ENCODE measurements around the gene ASTN2.

The ASTN2 gene

DNA sequence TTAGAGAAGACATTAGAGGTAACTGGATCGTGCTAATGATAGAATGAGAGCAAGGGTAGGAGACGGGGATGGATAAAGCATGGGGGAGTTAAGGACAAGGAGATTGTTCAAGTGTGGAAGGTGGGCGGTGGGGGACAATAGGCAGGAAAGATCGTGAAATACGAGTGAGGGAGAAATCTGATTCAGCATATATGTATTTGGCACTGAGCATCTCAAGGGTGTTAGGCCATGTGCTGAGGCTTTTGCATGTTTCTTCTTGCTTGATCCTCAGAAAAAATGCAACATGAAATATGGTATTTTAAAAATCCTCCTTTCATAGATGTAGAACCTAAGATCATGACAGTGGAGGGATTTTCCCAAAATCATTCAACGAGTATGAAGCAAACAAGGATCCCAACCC, 1020.8 kb downstream of the ASTN2 start:
- H3K9me3 ChIP-seq (replicated peaks; ENCODE audit: insufficient read depth, low read length): no peaks in the 10 kb centered on the region
- H3K4me2 ChIP-seq (ENCODE audit: low read depth, low read length): no peak overlapping the region

DNA sequence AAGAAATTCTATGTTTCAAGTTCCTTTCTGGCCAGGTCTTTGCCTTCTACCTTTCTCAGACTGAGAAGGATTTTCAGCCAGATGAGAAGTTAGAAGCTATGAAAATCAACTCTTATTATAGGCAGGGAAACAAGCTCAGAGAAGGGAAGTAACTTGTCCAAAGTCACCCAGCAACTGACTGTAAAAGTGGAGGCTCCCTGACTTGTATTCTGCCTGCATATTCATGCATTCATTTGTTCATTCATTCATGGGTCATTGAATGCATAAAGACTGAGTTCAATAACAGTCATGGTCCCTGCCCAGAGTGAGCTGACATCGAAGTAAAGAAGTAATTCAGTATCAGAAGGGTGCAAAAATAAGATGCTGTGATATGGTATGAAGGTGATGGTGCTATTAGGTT, 1021.7 kb downstream of the ASTN2 start:
- no peak overlapping the region for H3K27ac ChIP-seq (ENCODE audit: low read length)

More for the DNA sequence above, 1020.8 kb downstream of the ASTN2 start:
- H3K4me1 ChIP-seq (ENCODE audit: low read length): no peaks in the 10 kb centered on the region
- no peaks in the 10 kb centered on the region for H3K9me2 ChIP-seq (replicated peaks; ENCODE audit: insufficient read depth, low read length)
- no peaks in the 10 kb centered on the region for H3K79me2 ChIP-seq (ENCODE audit: low read length)
- no peak overlapping the region for H3K9ac ChIP-seq (ENCODE audit: low read length)
- no peak for DNase-seq
- no peak overlapping the region for H3K4me3 ChIP-seq (ENCODE audit: low read length)
- H4K20me1 ChIP-seq (ENCODE audit: insufficient read depth, low read length): no peaks in the 10 kb centered on the region
- no peaks in the 10 kb centered on the region for H3F3A ChIP-seq (ENCODE audit: insufficient read depth, low read length)
- no peaks in the 10 kb centered on the region for H3K36me3 ChIP-seq (replicated peaks; ENCODE audit: insufficient read depth, low read length)
- H3K27me3 ChIP-seq (replicated peaks; ENCODE audit: insufficient read depth, low read length): no peaks in the 10 kb centered on the region
- no peak overlapping the region for H2AFZ ChIP-seq (ENCODE audit: low read length)
- H3K27ac ChIP-seq (ENCODE audit: low read length): no peak overlapping the region
- TF ChIP-seq, protein P1, sequence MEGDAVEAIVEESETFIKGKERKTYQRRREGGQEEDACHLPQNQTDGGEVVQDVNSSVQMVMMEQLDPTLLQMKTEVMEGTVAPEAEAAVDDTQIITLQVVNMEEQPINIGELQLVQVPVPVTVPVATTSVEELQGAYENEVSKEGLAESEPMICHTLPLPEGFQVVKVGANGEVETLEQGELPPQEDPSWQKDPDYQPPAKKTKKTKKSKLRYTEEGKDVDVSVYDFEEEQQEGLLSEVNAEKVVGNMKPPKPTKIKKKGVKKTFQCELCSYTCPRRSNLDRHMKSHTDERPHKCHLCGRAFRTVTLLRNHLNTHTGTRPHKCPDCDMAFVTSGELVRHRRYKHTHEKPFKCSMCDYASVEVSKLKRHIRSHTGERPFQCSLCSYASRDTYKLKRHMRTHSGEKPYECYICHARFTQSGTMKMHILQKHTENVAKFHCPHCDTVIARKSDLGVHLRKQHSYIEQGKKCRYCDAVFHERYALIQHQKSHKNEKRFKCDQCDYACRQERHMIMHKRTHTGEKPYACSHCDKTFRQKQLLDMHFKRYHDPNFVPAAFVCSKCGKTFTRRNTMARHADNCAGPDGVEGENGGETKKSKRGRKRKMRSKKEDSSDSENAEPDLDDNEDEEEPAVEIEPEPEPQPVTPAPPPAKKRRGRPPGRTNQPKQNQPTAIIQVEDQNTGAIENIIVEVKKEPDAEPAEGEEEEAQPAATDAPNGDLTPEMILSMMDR (IDR thresholded peaks at IDR 0.05; ENCODE audit: low read length): no peak
- TF ChIP-seq EZH2 (optimal IDR thresholded peaks at IDR 0.05; ENCODE audit: low read depth, low read length) (no peak), EZH2phosphoT487 (IDR thresholded peaks at IDR 0.05; ENCODE audit: low read length) (no peak)

DNA sequence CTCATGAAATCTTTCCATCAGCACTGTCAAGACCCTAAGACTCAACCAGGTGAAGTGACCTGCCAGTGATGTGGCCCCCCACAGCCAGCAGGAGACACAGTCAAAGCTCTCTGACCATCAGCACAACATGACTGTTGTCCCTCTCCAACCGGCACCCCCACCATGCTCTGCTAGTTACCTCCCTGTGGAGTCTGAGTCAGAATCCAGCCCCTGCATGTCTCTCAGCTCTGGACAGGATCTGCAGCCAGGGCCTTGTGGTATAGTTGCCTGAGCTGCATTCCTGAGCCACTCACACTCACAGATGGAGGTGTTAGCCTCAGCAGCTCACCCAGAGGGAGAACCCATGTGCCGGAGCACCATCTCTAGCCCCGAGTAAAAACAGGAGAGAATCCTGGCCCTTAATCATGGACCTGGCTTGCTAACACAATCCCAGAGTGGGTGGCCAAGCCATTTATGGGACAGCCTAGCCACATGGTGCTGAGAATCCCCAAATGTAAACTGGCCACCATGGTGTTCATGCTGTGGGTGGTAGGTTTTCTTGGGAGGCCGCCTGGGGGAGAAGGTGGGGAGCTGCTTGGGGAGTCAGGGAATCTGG, 1023.5 kb downstream of the ASTN2 start:
- Histone ChIP-seq H3K9me3 (replicated peaks; ENCODE audit: insufficient read depth, low read length) (no peaks in the 10 kb centered on the region), H3F3A (ENCODE audit: insufficient read depth, low read length) (no peaks in the 10 kb centered on the region), H3K4me2 (ENCODE audit: low read depth, low read length) (no peak overlapping the region), H3K9ac (ENCODE audit: low read length) (no peak overlapping the region), H3K4me3 (ENCODE audit: low read length) (no peak overlapping the region), H2AFZ (ENCODE audit: low read length) (no peak overlapping the region), H3K4me1 (ENCODE audit: low read length) (no peaks in the 10 kb centered on the region), H3K27me3 (replicated peaks; ENCODE audit: insufficient read depth, low read length) (no peaks in the 10 kb centered on the region), H3K79me2 (ENCODE audit: low read length) (no peaks in the 10 kb centered on the region), H3K27ac (ENCODE audit: low read length) (no peak overlapping the region), H3K36me3 (replicated peaks; ENCODE audit: insufficient read depth, low read length) (no peaks in the 10 kb centered on the region), H4K20me1 (ENCODE audit: insufficient read depth, low read length) (no peaks in the 10 kb centered on the region), H3K9me2 (replicated peaks; ENCODE audit: insufficient read depth, low read length) (no peaks in the 10 kb centered on the region)
- TF ChIP-seq EZH2 (optimal IDR thresholded peaks at IDR 0.05; ENCODE audit: low read depth, low read length) (no peak), EZH2phosphoT487 (IDR thresholded peaks at IDR 0.05; ENCODE audit: low read length) (no peak)
- TF ChIP-seq, protein P1 (IDR thresholded peaks at IDR 0.05; ENCODE audit: low read length): no peak
- DNase-seq: no peak

More for the DNA sequence above, 1021.7 kb downstream of the ASTN2 start:
- no peaks in the 10 kb centered on the region for H3K9me2 ChIP-seq (replicated peaks; ENCODE audit: insufficient read depth, low read length)
- H3K4me2 ChIP-seq (ENCODE audit: low read depth, low read length): no peak overlapping the region
- no peaks in the 10 kb centered on the region for H4K20me1 ChIP-seq (ENCODE audit: insufficient read depth, low read length)
- no peak for DNase-seq
- TF ChIP-seq EZH2 (optimal IDR thresholded peaks at IDR 0.05; ENCODE audit: low read depth, low read length) (no peak), EZH2phosphoT487 (IDR thresholded peaks at IDR 0.05; ENCODE audit: low read length) (no peak)
- TF ChIP-seq, protein P1 (IDR thresholded peaks at IDR 0.05; ENCODE audit: low read length): no peak
- H3K4me1 ChIP-seq (ENCODE audit: low read length): no peaks in the 10 kb centered on the region
- no peak overlapping the region for H3K4me3 ChIP-seq (ENCODE audit: low read length)
- H3K27me3 ChIP-seq (replicated peaks; ENCODE audit: insufficient read depth, low read length): no peaks in the 10 kb centered on the region
- H3K79me2 ChIP-seq (ENCODE audit: low read length): no peaks in the 10 kb centered on the region
- no peaks in the 10 kb centered on the region for H3K9me3 ChIP-seq (replicated peaks; ENCODE audit: insufficient read depth, low read length)
- no peaks in the 10 kb centered on the region for H3K36me3 ChIP-seq (replicated peaks; ENCODE audit: insufficient read depth, low read length)
- H3F3A ChIP-seq (ENCODE audit: insufficient read depth, low read length): no peaks in the 10 kb centered on the region
- H2AFZ ChIP-seq (ENCODE audit: low read length): no peak overlapping the region
- H3K9ac ChIP-seq (ENCODE audit: low read length): no peak overlapping the region

Data from MM.1S (cell line).